ENCODE measurements around the gene TSPEAR. TPM values are rescaled to one million over a fixed set of nuclear protein-coding genes. Genes with fewer than 3 reads are reported as not detected.

The TSPEAR gene
- total RNA-seq, 1 donor: not detected

DNA sequence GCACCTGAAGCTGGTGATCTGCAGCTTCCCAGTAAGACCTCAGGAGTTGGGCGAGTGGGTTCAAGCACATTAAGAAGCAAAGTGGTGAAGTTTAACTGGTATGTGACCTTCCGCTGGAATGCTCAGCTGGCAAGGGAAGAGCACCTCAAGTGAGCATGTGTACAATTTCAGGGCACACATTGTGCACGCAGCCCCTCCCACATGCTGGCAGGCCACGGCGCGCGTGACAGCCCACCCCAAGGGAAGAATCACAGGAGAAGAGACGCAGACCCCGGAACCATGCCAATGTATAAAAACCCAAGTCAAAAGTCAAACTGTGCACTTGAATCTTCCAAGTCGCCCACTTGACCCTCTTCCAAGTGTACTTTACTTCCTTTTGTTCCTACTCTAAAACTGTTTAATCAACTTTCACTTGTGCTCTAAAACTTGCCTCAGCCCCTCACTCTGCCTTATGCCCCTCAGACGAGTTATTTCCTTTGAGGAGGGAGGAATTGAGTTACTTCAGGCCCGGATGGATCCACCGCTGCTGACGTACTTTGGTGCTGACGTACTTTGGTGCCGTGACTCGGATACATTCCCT, 236.0 kb downstream of the TSPEAR start:
- H3K4me3 ChIP-seq (ENCODE audit: low read depth, low read length): no peak overlapping the region
- TF ChIP-seq, protein P1, sequence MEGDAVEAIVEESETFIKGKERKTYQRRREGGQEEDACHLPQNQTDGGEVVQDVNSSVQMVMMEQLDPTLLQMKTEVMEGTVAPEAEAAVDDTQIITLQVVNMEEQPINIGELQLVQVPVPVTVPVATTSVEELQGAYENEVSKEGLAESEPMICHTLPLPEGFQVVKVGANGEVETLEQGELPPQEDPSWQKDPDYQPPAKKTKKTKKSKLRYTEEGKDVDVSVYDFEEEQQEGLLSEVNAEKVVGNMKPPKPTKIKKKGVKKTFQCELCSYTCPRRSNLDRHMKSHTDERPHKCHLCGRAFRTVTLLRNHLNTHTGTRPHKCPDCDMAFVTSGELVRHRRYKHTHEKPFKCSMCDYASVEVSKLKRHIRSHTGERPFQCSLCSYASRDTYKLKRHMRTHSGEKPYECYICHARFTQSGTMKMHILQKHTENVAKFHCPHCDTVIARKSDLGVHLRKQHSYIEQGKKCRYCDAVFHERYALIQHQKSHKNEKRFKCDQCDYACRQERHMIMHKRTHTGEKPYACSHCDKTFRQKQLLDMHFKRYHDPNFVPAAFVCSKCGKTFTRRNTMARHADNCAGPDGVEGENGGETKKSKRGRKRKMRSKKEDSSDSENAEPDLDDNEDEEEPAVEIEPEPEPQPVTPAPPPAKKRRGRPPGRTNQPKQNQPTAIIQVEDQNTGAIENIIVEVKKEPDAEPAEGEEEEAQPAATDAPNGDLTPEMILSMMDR (IDR thresholded peaks at IDR 0.05; ENCODE audit: insufficient read depth, low read length): no peak
- no peak for DNase-seq (ENCODE audit: low read depth)

DNA sequence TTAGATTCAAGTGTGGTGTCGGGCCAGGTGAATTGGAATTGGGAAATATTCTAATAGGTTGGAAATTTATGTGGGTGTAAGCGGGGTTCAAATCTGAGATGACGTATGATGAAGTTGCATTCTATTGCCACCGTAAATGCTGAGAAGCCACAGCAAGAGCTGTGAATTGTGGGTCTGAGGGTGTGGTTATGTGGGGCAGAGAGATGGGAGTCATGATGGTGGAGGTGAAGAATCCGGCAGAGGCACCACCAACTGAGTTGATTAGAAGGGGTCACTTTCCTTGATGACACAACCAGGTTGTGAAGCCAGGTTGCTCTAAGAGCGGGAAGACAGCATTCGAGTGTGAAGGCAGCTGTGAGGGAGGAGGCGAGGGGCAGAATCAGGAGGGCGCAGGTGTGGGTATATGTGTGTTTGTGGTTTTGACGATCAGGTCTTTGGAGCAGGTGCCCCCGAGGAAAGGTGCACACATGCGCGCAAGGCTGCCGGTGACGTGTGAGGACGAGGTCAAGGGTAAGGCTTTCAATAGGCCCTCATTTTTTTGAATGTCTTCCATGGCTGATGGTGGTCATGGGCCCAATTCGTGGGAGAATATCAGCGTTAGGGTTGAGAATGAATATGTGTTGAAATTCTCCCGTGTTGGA, 237.3 kb downstream of the TSPEAR start:
- H3K4me3 ChIP-seq (ENCODE audit: low read depth, low read length): no peak overlapping the region
- TF ChIP-seq, protein P1 (IDR thresholded peaks at IDR 0.05; ENCODE audit: insufficient read depth, low read length): no peak
- no peak for DNase-seq (ENCODE audit: low read depth)

DNA sequence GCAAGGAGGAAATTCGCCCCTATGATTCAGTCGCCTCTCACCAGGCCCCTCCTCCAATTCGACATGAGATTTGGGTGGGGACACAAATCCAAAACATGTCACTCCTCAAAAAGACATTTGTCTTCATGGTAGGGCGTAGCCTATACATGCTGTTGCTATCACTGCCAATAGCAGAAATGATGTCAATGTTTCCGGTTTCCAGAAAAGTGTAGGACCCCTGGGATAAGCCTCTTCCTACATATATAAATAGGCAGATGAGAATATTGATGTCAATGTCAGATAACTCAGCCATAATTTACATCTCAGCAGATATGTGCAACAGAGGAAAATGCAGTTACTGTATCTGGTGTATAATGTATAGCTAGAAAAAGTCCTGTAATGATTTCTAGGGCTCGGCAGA, 239.4 kb downstream of the TSPEAR start:
- no peak for DNase-seq (ENCODE audit: low read depth)
- TF ChIP-seq, protein P1 (IDR thresholded peaks at IDR 0.05; ENCODE audit: insufficient read depth, low read length): no peak
- H3K4me3 ChIP-seq (ENCODE audit: low read depth, low read length): no peak overlapping the region

DNA sequence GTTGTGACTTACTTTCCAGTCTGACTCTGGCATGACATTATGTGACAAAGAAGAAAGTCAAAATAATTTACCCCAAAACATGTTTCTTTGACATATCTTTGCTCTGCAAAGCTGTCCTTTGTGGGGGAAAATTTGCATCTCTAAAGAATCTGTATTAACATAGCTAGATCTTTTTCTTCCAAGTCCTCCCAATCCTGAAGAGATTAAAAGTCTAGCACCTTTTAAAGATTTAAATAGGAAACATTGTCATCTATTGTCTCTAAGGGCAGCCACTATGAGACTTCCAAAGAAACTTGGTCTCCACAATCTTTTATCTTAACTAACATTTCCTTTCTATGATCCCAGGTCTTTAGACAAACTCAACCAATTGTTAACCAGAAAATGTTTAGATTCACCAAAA, 240.0 kb downstream of the TSPEAR start:
- DNase-seq (ENCODE audit: low read depth): no peak
- no peak overlapping the region for H3K4me3 ChIP-seq (ENCODE audit: low read depth, low read length)
- TF ChIP-seq, protein P1 (IDR thresholded peaks at IDR 0.05; ENCODE audit: insufficient read depth, low read length): no peak

DNA sequence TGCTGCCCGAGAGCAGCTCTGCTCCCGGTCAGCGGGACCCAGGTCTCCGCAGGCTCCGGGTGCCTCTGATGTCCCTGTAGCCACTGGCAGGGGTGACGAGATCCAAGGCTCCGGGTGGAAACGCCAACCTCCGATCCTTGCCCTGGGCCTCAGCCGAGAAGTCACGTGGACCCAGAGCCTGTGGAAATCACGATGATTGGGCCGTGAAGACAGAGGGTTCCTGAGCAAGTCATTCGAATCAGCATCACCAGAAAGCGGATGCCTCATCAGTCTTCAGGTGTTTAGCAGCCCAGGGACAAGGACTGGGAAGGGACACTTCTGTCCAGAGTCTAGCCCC, 243.5 kb downstream of the TSPEAR start:
- H3K4me3 ChIP-seq (ENCODE audit: low read depth, low read length): no peak overlapping the region
- TF ChIP-seq, protein P1 (IDR thresholded peaks at IDR 0.05; ENCODE audit: insufficient read depth, low read length): no peak
- no peak for DNase-seq (ENCODE audit: low read depth)

DNA sequence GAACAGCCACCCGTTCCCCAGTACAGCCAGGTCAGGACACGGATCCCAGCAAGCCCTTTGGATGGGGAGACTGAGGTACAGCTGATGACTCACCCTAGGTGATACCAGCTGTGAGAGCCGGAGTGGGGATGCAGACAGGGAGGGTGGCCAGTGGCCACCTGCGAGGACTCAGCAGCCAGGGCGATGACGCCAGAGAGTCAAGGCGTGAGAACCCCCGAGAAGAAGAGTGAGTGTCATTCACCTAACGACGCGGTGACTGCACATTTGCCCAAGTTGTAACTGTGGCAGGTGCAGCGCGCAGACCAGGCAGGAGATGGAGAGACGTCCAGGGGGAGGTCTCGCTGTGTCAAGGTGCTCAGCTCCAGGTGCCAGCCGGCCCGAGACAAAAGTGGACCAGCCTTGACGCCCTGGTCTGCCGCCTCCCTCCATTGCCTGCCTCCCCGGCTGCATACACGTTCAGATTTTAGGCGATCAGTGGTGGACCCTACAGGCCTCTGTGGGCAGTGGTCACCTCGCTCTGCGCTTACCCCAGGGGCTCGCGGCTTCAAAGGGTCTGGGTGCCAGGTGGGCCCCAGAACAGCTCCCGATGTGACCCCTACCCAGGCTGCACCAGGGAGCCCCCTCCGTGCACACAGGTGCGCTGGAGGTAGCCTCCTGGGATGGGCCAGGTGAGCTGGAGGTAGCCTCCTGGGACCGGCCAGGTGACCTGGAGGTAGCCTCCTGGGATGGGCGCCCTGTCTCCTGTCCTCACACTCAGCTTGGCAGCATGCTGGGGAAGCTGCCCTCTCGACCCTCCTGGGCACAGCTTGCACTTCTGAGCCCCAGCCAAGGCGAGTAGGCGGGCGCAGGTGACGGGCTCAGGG, 244.1 kb downstream of the TSPEAR start:
- no peak overlapping the region for H3K4me3 ChIP-seq (ENCODE audit: low read depth, low read length)
- no peak for DNase-seq (ENCODE audit: low read depth)
- TF ChIP-seq, protein P1 (IDR thresholded peaks at IDR 0.05; ENCODE audit: insufficient read depth, low read length): no peak
